Endothelial cell of umbilical vein (primary cell): ENCODE measurements around the gene NLN. TPM values are rescaled to one million over a fixed set of nuclear protein-coding genes. Genes with fewer than 3 reads are reported as not detected.

Experiments used
- BruUV-seq: library from RNA; stranded (reverse); fragments of 400-500 nt; replicated peaks from 2 replicates; lab custom pipeline; 2021; lab: Mats Ljungman, UMichigan
- CTCF ChIA-PET: fragments of 300-600, 350-600 bp; sonication (Branson Sonifier 250); formaldehyde crosslinking; loops from one replicate; lab custom pipeline; 2021; ENCODE audit warnings: antibody characterized with exemption, inconsistent platforms; lab: Charles Lee
- POLR2A ChIA-PET: fragments of 300-600, 350-600 bp; sonication (Branson Sonifier 250); formaldehyde crosslinking; loops from one replicate; lab custom pipeline; 2021; ENCODE audit warnings: antibody characterized with exemption, inconsistent platforms; lab: Charles Lee
- DNase-seq: peaks from one replicate; pipeline ENCODE4 v3.0.0-alpha.2; 2011; ENCODE audit warnings: low read depth, low spot score
- FAIRE-seq: peaks from 2 replicates; lab custom pipeline; 2011; peaks lifted over from hg19 to GRCh38; lab: Jason Lieb, UNC
- H2AFZ ChIP-seq: 2 replicates; pipeline ENCODE4 v1.6.0; 2012; ENCODE audit warnings: low read depth, low read length, control low read depth, inconsistent platforms
- H3K27ac ChIP-seq: 2 replicates; pipeline ENCODE4 v1.5.1; 2011; ENCODE audit warnings: low read depth, mild to moderate bottlenecking, control low read depth, low read length, moderate library complexity; ENCODE audit not compliant: insufficient read depth
- H3K27me3 ChIP-seq, 2 experiments: 2 replicates each; pipeline versions ENCODE4 v1.6.0 to v1.6.1; 2011; ENCODE audit warnings: low read length in 2 of 2, mixed read lengths in 1 of 2; ENCODE audit not compliant: control insufficient read depth in 2 of 2, insufficient read depth in 2 of 2
- H3K36me3 ChIP-seq, 2 experiments: 2 replicates in 1 of 2; 3 replicates in 1 of 2; pipeline ENCODE4 v1.5.1; 2011; ENCODE audit warnings: low read length in 2 of 2, mild to moderate bottlenecking in 1 of 2, moderate library complexity in 1 of 2; ENCODE audit not compliant: control insufficient read depth in 2 of 2, insufficient read depth in 2 of 2; ENCODE audit errors: extremely low read depth in 1 of 2
- H3K4me1 ChIP-seq: 3 replicates; pipeline ENCODE4 v1.5.1; 2011; ENCODE audit warnings: mild to moderate bottlenecking, low read length; ENCODE audit not compliant: control insufficient read depth, insufficient read depth; ENCODE audit errors: extremely low read depth
- H3K4me2 ChIP-seq: 2 replicates; pipeline ENCODE4 v1.6.1; 2011; ENCODE audit warnings: low read length, control low read depth, mixed read lengths; ENCODE audit not compliant: insufficient read depth
- H3K4me3 ChIP-seq, 3 experiments: fragments of 200-600 bp in 1 of 3; sonication (generic), shearing (Covaris generic) in 1 of 3; replicated peaks in 1 of 3; 2 replicates each; pipeline ENCODE4 v1.5.1; 2011 to 2016; ENCODE audit warnings: control low read depth in 3 of 3, low read length in 3 of 3, mild to moderate bottlenecking in 2 of 3, inconsistent platforms in 1 of 3, low read depth in 1 of 3, moderate library complexity in 1 of 3; ENCODE audit not compliant: insufficient read depth in 1 of 3
- H3K79me2 ChIP-seq: 2 replicates; pipeline ENCODE4 v1.6.0; 2012; ENCODE audit warnings: low read length, inconsistent platforms; ENCODE audit not compliant: control insufficient read depth, insufficient read depth
- H3K9ac ChIP-seq: replicated peaks from 2 replicates; pipeline ENCODE3; 2011; ENCODE audit warnings: low read length, control low read depth; ENCODE audit not compliant: insufficient read depth; ENCODE audit errors: extremely low read depth
- H3K9me1 ChIP-seq: replicated peaks from 3 replicates; pipeline ENCODE4 v1.6.0; 2011; ENCODE audit warnings: mild to moderate bottlenecking, low read length; ENCODE audit not compliant: control insufficient read depth, insufficient read depth; ENCODE audit errors: extremely low read depth
- H3K9me3 ChIP-seq: replicated peaks from 2 replicates; pipeline ENCODE4 v1.5.1; 2012; ENCODE audit warnings: low read length, inconsistent platforms; ENCODE audit not compliant: control insufficient read depth, insufficient read depth
- H4K20me1 ChIP-seq: replicated peaks from 2 replicates; pipeline ENCODE3; 2011; ENCODE audit warnings: mild to moderate bottlenecking, low read length; ENCODE audit not compliant: control insufficient read depth, insufficient read depth; ENCODE audit errors: extremely low read depth
- CTCF ChIP-seq, 2 donors: IDR thresholded peaks; 1 replicate in 1 of 2; 2 replicates in 1 of 2; pipeline ENCODE4 v1.5.1; 2011; ENCODE audit warnings: low read length in 2 of 2, mild to moderate bottlenecking in 2 of 2, moderate library complexity in 2 of 2, control low read depth in 1 of 2, inconsistent platforms in 1 of 2, low read depth in 1 of 2; ENCODE audit not compliant: insufficient read depth in 1 of 2; ENCODE audit errors: extremely low read depth in 1 of 2
- EZH2 ChIP-seq: IDR thresholded peaks from 2 replicates; pipeline ENCODE4 v1.6.1; 2012; ENCODE audit warnings: borderline replicate concordance, low read depth, mild to moderate bottlenecking, moderate library complexity, low read length, inconsistent platforms; ENCODE audit not compliant: severe bottlenecking
- FOS ChIP-seq: IDR thresholded peaks from 2 replicates; pipeline ENCODE4 v1.6.1; 2011; ENCODE audit warnings: mild to moderate bottlenecking, low read length, moderate library complexity, borderline replicate concordance; ENCODE audit not compliant: insufficient read depth
- GATA2 ChIP-seq: IDR thresholded peaks from 2 replicates; pipeline ENCODE4 v1.7.0; 2011; ENCODE audit warnings: low read depth, mild to moderate bottlenecking, moderate library complexity, mixed read lengths, low read length; ENCODE audit not compliant: insufficient read length, insufficient read depth
- JUN ChIP-seq: IDR thresholded peaks from 2 replicates; pipeline ENCODE4 v1.6.1; 2011; ENCODE audit warnings: borderline replicate concordance, low read depth; ENCODE audit not compliant: insufficient read length, insufficient read depth
- MAX ChIP-seq: IDR thresholded peaks from 2 replicates; pipeline ENCODE4 v1.6.1; 2011; ENCODE audit not compliant: insufficient read depth, insufficient read length
- MYC ChIP-seq: IDR thresholded peaks from one replicate; pipeline ENCODE4 v1.6.1; 2011; ENCODE audit warnings: mild to moderate bottlenecking, low read depth, low read length
- POLR2A ChIP-seq: IDR thresholded peaks from 2 replicates; pipeline ENCODE4 v1.6.1; 2012; ENCODE audit warnings: low read depth, mild to moderate bottlenecking, control low read depth, low read length
- POLR2AphosphoS5 ChIP-seq: IDR thresholded peaks from 2 replicates; pipeline ENCODE4 v1.6.1; 2012; ENCODE audit warnings: low read depth, mild to moderate bottlenecking, control low read depth, low read length, moderate library complexity; ENCODE audit not compliant: insufficient read depth
- dilution Hi-C: fragments of 300-500 bp; cut with MboI; formaldehyde crosslinking; loops from one replicate; pipeline ENCODE4 v1.15.0; 2019; ENCODE audit warnings: low sequenced_read_pairs; ENCODE audit not compliant: extremely low pct_ligation_motif_present
- intact Hi-C: fragments of 100-400 bp; cut with micrococcal nuclease; formaldehyde crosslinking; loops from one replicate; pipeline ENCODE4 v1.10.0; 2022
- polyA plus RNA-seq, 4 experiments: library from polyadenylated mRNA; depleted of rRNA in 3 of 4; stranded (reverse) in 3 of 4; unstranded in 1 of 4; fragments of >200 nt; gene quantifications; 2 replicates each; pipeline versions ENCODE4 v1.2.1 to v1.2.3, GENCODE V29; 2011 to 2012; ENCODE audit warnings: missing spikeins in 1 of 4
- total RNA-seq: library from RNA; stranded (reverse); gene quantifications from 2 replicates; pipeline ENCODE4 v1.2.3, GENCODE V29; 2021

NLN gene
- total and polyA plus RNA-seq, 2 donors (not counting 3 experiments of a cell fraction or from before 2014, with no cell fraction given) = 14.2 to 63.3 TPM

- H3K27ac ChIP-seq = no peak overlapping the region
- H3K9me3 ChIP-seq = no peaks in the 10 kb centered on the region
- peaks cover 10% of the 10 kb centered on the region for H3K79me2 ChIP-seq
- H4K20me1 ChIP-seq = no peaks in the 10 kb centered on the region
- FAIRE-seq (peak; percentile 83), DNase-seq (peak; percentile 86)
- peak overlapping the region; percentile 51 for H3K4me2 ChIP-seq
- peaks cover 0 to 2% of the 10 kb centered on the region in 2 experiments for H3K36me3 ChIP-seq
- no peak overlapping the region for H3K9ac ChIP-seq
- H3K9me1 ChIP-seq = no peaks in the 10 kb centered on the region
- H3K27me3 ChIP-seq = no peaks in the 10 kb centered on the region
- dilution Hi-C loops (no loop called here), intact Hi-C loops (loop anchor here (1.0 to 10.0 kb wide), 4 partner anchors 165 to 463 kb away; partner anchors contain the start of gene SREK1)
- TF ChIP-seq JUN = no peak
- TF ChIP-seq GATA2 = no peak
- TF ChIP-seq CTCF (IDR thresholded peaks at IDR 0.05; ENCODE audit: extremely low read depth in 1 of 2, insufficient read depth in 1 of 2, low read depth in 1 of 2, low read length in 2 of 2) = peak; percentile 19 to 47
- H3K4me3 ChIP-seq = no peak overlapping the region
- no peak overlapping the region for H2AFZ ChIP-seq
- ChIA-PET POLR2A (interaction anchor here (0.8 kb wide), 1 partner anchor 384 kb away, joined by 4 read pairs; the partner anchor contains the start of gene SREK1), CTCF (interaction anchor here (1.0 to 1.5 kb wide), 12 partner anchors 12 to 996 kb away, joined by 3 to 4 read pairs (median 4); partner anchors contain the start of gene ERBIN)
- no TSS peak for BruUV-seq
- peaks cover 7% of the 10 kb centered on the region for H3K4me1 ChIP-seq
Observed at GRCh38 chr5:65760504-65761275, 38.7 kb downstream of the NLN start.

GRCh38 chr5:65762234-65762633, 40.2 kb downstream of the NLN start:
- H3K79me2 ChIP-seq = no peaks in the 10 kb centered on the region
- ChIA-PET CTCF (no interaction called here), POLR2A (no interaction called here)
- H3K27me3 ChIP-seq = no peaks in the 10 kb centered on the region
- no peak overlapping the region for H3K4me2 ChIP-seq
- dilution Hi-C loops (no loop called here), intact Hi-C loops (loop anchor here (10.0 kb wide), 1 partner anchor 383 kb away; the partner anchor contains the start of gene SREK1)
- H3K9me1 ChIP-seq = no peaks in the 10 kb centered on the region
- DNase-seq (no peak), FAIRE-seq (no peak)
- peaks cover 7% of the 10 kb centered on the region for H3K4me1 ChIP-seq
- no peak overlapping the region for H3K27ac ChIP-seq
- no peaks in the 10 kb centered on the region for H4K20me1 ChIP-seq
- TF ChIP-seq MAX (no peak), EZH2 (no peak), POLR2AphosphoS5 (no peak), POLR2A (no peak), MYC (no peak), FOS (no peak), CTCF (IDR thresholded peaks at IDR 0.05; ENCODE audit: extremely low read depth in 1 of 2, insufficient read depth in 1 of 2, low read depth in 1 of 2, low read length in 2 of 2) (no peak)
- H3K4me3 ChIP-seq = no peak overlapping the region
- no peaks in the 10 kb centered on the region for H3K9me3 ChIP-seq
- H2AFZ ChIP-seq = no peak overlapping the region
- H3K9ac ChIP-seq = no peak overlapping the region
- H3K36me3 ChIP-seq = peaks cover 0 to 2% of the 10 kb centered on the region in 2 experiments
- no TSS peak for BruUV-seq
